Activated T-helper 1 cell treated with Interleukin-2 at 50 U/mL for 16 hours (primary cell): Measurements from ENCODE around the gene SLC16A8.

ENCODE experiments used
- DNase-seq: peaks from one replicate; pipeline ENCODE4 v3.0.0-alpha.2; 2020; ENCODE audit warnings: low read depth

The SLC16A8 gene

GRCh38 chr22:38028344-38029130, 55.4 kb downstream of the SLC16A8 start:
- no peak for DNase-seq
